GM19452 (cell line): ENCODE results near the gene PRRC1.

Experiments used
- ATAC-seq: cut with Tn5 transposase; IDR thresholded peaks from one replicate; pipeline ENCODE4 v1.9.1; 2021; ENCODE audit not compliant: unreplicated experiment

PRRC1 gene

GRCh38 chr5:127602481-127602880, 85.0 kb downstream of the PRRC1 start:
- peak; percentile 45 for ATAC-seq

GRCh38 chr5:127602896-127603844, 85.7 kb downstream of the PRRC1 start:
- ATAC-seq, result no peak
